Type B pancreatic cell (in vitro differentiated cells): Measurements from ENCODE around the gene KAT2B. TPM values are rescaled to one million over a fixed set of nuclear protein-coding genes. Genes with fewer than 3 reads are reported as not detected.

Source experiments
- DNase-seq: peaks from one replicate; pipeline ENCODE4 v3.0.0; 2021; ENCODE audit warnings: mixed read lengths; ENCODE audit not compliant: unreplicated experiment; ENCODE audit errors: extremely low spot score
- H3K27ac Mint-ChIP-seq: 2 replicates; pipeline ENCODE4 v1.8.0; 2021; ENCODE audit warnings: mild to moderate bottlenecking, mixed read lengths
- H3K27me3 Mint-ChIP-seq: 2 replicates; pipeline ENCODE4 v1.8.0; 2021; ENCODE audit warnings: mixed read lengths
- H3K36me3 Mint-ChIP-seq: 2 replicates; pipeline ENCODE4 v1.8.0; 2021; ENCODE audit warnings: mixed read lengths
- H3K4me1 Mint-ChIP-seq: one replicate; pipeline ENCODE4 v1.8.0; 2021; ENCODE audit warnings: mixed read lengths; ENCODE audit not compliant: unreplicated experiment
- H3K4me3 Mint-ChIP-seq: 2 replicates; pipeline ENCODE4 v1.8.0; 2021; ENCODE audit warnings: mild to moderate bottlenecking, mixed read lengths
- H3K9me3 Mint-ChIP-seq: 2 replicates; pipeline ENCODE4 v1.8.0; 2021; ENCODE audit warnings: mixed read lengths
- total RNA-seq: library from RNA; stranded (reverse); gene quantifications from 2 replicates; pipeline ENCODE4 v1.2.1, GENCODE V29; 2021; ENCODE audit warnings: low replicate concordance
- TF ChIP-seq, protein P1 (sequence below): fragments of 200-600 bp; sonication (generic); conservative IDR thresholded peaks from 2 replicates; pipeline ENCODE4 v1.5.0; 2021; ENCODE audit warnings: antibody characterized with exemption, mild to moderate bottlenecking

The KAT2B gene
- total RNA-seq, 1 donor from 2014 or later: 13.2 TPM

DNA sequence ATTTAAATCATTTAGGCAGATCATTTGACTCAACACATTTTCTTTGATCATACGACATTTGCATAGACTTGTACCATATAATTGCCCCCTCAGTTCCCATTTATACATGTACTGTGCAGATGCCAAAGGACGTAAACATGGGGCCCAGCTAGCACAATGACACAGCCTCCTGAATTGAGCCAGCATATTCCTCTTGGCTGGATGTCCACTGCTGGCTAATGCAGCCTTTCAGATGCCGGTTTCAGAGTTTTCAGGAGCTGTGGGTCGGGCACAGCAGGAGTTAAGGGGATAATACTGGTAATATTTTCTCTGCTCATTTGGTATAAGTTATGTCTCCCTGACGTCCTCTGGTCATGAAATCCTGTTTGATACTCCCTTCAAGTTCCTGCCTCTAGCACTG, 39.4 kb downstream of the KAT2B start:
- peaks cover 25% of the 10 kb centered on the region for H3K4me1 Mint-ChIP-seq
- H3K36me3 Mint-ChIP-seq: peaks cover 8% of the 10 kb centered on the region
- H3K4me3 Mint-ChIP-seq: no peak overlapping the region
- no peaks in the 10 kb centered on the region for H3K27me3 Mint-ChIP-seq
- H3K27ac Mint-ChIP-seq: peak overlapping the region; percentile 33
- TF ChIP-seq, protein P1, sequence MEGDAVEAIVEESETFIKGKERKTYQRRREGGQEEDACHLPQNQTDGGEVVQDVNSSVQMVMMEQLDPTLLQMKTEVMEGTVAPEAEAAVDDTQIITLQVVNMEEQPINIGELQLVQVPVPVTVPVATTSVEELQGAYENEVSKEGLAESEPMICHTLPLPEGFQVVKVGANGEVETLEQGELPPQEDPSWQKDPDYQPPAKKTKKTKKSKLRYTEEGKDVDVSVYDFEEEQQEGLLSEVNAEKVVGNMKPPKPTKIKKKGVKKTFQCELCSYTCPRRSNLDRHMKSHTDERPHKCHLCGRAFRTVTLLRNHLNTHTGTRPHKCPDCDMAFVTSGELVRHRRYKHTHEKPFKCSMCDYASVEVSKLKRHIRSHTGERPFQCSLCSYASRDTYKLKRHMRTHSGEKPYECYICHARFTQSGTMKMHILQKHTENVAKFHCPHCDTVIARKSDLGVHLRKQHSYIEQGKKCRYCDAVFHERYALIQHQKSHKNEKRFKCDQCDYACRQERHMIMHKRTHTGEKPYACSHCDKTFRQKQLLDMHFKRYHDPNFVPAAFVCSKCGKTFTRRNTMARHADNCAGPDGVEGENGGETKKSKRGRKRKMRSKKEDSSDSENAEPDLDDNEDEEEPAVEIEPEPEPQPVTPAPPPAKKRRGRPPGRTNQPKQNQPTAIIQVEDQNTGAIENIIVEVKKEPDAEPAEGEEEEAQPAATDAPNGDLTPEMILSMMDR: no peak
- no peaks in the 10 kb centered on the region for H3K9me3 Mint-ChIP-seq
- DNase-seq: no peak

DNA sequence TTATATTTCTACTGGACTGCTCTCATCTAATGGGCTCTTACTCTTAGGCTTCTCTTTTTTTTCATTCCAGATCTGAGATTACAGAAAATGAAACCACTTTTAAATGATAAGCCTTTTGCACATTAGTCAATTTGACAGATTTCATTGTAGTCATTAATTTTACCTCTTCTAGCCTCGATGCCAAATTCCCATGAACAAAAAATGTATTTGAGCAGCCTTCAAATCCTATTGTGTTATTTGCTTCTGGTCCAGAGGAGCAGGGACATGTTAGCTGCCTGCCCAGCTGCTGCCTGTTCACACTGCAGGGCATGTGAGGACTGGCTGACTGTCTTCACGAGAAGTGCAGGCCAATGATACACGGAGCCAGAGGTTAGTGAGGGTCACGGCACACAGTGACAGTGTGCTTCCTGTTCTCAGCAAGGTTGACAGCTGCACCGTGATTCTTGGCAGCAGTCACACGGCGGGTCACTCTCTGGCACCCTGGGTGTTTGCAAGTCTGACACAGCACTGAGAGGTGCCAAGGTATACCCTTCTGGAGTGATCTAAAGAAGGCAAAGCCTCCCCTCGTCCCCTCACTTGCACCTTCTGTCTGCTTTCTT, 40.8 kb downstream of the KAT2B start:
- Mint-ChIP-seq H3K27ac (peak overlapping the region; percentile 55), H3K4me3 (no peak overlapping the region), H3K36me3 (peaks cover 8% of the 10 kb centered on the region), H3K4me1 (peaks cover 25% of the 10 kb centered on the region), H3K27me3 (no peaks in the 10 kb centered on the region), H3K9me3 (no peaks in the 10 kb centered on the region)
- no peak for DNase-seq
- TF ChIP-seq, protein P1: no peak

DNA sequence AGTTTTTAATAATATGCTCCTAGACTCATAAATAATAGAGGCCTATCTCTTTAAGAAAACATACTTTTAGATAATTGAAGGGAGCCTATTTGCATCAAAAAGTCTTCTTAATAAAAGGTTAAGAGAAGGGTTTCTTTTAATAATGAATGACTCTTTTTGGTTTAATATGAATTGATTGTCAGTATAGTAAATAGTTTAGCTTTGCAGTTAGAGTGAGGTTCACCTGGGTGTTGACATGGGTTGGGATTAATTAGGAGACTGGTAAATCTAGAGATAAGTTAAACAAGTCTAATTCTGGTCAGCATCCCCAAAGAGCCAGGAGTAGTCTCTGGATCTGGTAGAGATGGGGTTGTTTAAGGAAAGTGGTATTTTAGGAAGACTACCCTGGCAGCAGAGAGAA, 43.0 kb downstream of the KAT2B start:
- peaks cover 8% of the 10 kb centered on the region for H3K36me3 Mint-ChIP-seq
- no peak for DNase-seq
- TF ChIP-seq, protein P1: no peak
- no peak overlapping the region for H3K4me3 Mint-ChIP-seq
- no peaks in the 10 kb centered on the region for H3K9me3 Mint-ChIP-seq
- H3K4me1 Mint-ChIP-seq: peaks cover 20% of the 10 kb centered on the region
- H3K27ac Mint-ChIP-seq: no peak overlapping the region
- H3K27me3 Mint-ChIP-seq: no peaks in the 10 kb centered on the region

DNA sequence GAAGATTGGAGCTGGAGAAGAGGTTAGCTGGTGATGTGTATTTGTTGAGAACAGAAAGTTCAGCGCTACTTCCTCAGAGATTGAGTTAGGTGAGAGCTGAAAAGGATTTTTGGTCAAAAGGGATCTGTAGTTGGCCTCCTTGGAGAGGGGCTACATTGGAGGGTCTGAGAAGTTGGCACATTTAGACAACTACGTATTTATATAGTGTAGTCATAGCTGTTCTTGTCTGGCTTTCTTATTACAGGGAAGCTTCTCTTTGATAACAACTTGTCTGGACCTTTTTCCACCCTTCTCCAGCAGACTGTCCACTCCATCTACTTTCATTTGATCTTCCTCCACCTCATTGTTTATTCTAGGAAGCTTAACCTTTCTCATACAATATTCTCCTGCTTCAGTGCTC, 43.7 kb downstream of the KAT2B start:
- Mint-ChIP-seq H3K9me3 (no peaks in the 10 kb centered on the region), H3K27ac (no peak overlapping the region), H3K36me3 (peaks cover 8% of the 10 kb centered on the region), H3K4me3 (no peak overlapping the region), H3K4me1 (peaks cover 20% of the 10 kb centered on the region), H3K27me3 (no peaks in the 10 kb centered on the region)
- no peak for DNase-seq
- TF ChIP-seq, protein P1: no peak

DNA sequence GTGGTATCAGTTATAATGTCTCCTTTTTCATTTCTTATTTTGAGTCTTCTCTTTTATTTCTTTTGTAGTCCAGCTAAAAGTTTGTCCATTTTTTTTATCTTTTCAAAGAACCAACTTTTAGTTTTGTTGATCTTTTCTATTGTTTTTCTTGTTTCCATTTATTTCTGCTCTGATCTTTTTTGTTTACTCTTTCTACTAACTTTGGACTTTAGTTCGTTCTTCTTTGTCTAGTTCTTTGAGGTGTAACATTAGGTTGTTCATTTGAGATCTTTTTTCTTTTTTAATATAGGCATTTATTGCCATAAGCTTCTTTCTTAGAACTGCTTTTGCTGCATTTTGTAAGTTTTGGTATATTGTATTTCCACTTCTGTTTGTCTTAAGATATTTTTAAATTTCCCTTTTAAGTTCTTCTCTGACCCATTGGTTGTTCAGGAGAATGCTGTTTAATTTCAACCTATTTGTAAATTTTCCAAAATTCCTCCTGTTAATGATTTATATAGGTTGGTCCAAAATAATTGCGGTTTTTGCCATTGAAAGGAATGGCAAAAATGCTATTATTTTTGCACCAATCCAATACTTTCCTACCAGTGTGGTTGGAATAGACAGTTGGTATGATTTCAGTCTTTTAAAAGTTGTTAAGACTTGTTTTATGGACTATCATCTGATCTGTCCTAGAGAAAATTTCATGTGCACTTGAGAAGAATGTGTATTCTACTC, 51.2 kb downstream of the KAT2B start:
- no peak for DNase-seq
- Mint-ChIP-seq H3K27me3 (no peaks in the 10 kb centered on the region), H3K27ac (no peak overlapping the region)

More for the DNA sequence above, 51.2 kb downstream of the KAT2B start:
- TF ChIP-seq, protein P1: no peak
- Mint-ChIP-seq H3K9me3 (peaks cover 16% of the 10 kb centered on the region), H3K4me1 (no peaks in the 10 kb centered on the region), H3K36me3 (peaks cover 10% of the 10 kb centered on the region), H3K4me3 (no peak overlapping the region)
